ENCODE measurements around the gene ERV3-1.

- no peak for TF ChIP-seq CTCF (IDR thresholded peaks at IDR 0.05)
- no peak for TF ChIP-seq POLR2A (IDR thresholded peaks at IDR 0.05)
These were observed 3.4 kb downstream of the ERV3-1 start for GRCh38 chr7:65002972-65003585.

All from vagina (tissue), 2 donors.